NCI-H1694 (cell line): ENCODE data around the gene NGFR.

ENCODE experiments used
- DNase-seq: peaks from one replicate; lab custom pipeline; 2025; lab: John Stamatoyannopoulos, UW

NGFR gene

GRCh38 chr17:49515196-49515770 is 20.2 kb downstream of the NGFR start:
- DNase-seq = peak; percentile 97

GRCh38 chr17:49516180-49516579 is 21.1 kb downstream of the NGFR start:
- DNase-seq = peak; percentile 46

- DNase-seq = no peak
Observed at GRCh38 chr17:49518346-49519078, 23.4 kb downstream of the NGFR start.

- peak; percentile 25 for DNase-seq
Observed at GRCh38 chr17:49519781-49520180, 24.7 kb downstream of the NGFR start.

GRCh38 chr17:49520386-49521087 is 25.4 kb downstream of the NGFR start:
- DNase-seq = no peak

GRCh38 chr17:49521088-49521450 is 26.0 kb downstream of the NGFR start:
- DNase-seq = no peak

GRCh38 chr17:49521471-49522356 is 26.6 kb downstream of the NGFR start:
- no peak for DNase-seq

GRCh38 chr17:49522357-49522890 is 27.3 kb downstream of the NGFR start:
- no peak for DNase-seq

- DNase-seq = no peak
Observed at GRCh38 chr17:49523196-49523595, 28.1 kb downstream of the NGFR start.

- peak; percentile 95 for DNase-seq
Observed at GRCh38 chr17:49523706-49524472, 28.8 kb downstream of the NGFR start.

- DNase-seq = peak; percentile 48
Observed at GRCh38 chr17:49524473-49525359, 29.6 kb downstream of the NGFR start.

- no peak for DNase-seq
Observed at GRCh38 chr17:49525831-49526741, 31.0 kb downstream of the NGFR start.

GRCh38 chr17:49527927-49528651 is 33.0 kb downstream of the NGFR start:
- DNase-seq = no peak

GRCh38 chr17:49528966-49529365 is 33.9 kb downstream of the NGFR start:
- no peak for DNase-seq

GRCh38 chr17:49530118-49530517 is 35.0 kb downstream of the NGFR start:
- no peak for DNase-seq

- no peak for DNase-seq
Observed at GRCh38 chr17:49543860-49544259, 48.8 kb downstream of the NGFR start.

- DNase-seq = no peak
Observed at GRCh38 chr17:49545007-49545660, 50.0 kb downstream of the NGFR start.
